Neutrophil (primary cell): Measurements from ENCODE around the gene AMOTL1.

Experiments used
- H3K27ac ChIP-seq: fragments of 200-600 bp; sonication (generic); 2 replicates; pipeline ENCODE4 v1.5.1; 2016; ENCODE audit warnings: mild to moderate bottlenecking, moderate library complexity
- H3K27me3 ChIP-seq: fragments of 200-600 bp; sonication (generic); 2 replicates; pipeline ENCODE4 v1.6.0; 2016; ENCODE audit warnings: mild to moderate bottlenecking
- H3K36me3 ChIP-seq: fragments of 200-600 bp; sonication (generic); 2 replicates; pipeline ENCODE4 v1.5.1; 2017
- H3K4me1 ChIP-seq, 2 experiments: fragments of 200-600 bp in 1 of 2; sonication (generic) in 1 of 2; 1 replicate in 1 of 2; 2 replicates in 1 of 2; pipeline versions ENCODE4 v1.5.1 to v1.6.1; 2013 to 2016; ENCODE audit warnings: low read depth in 1 of 2, low read length in 1 of 2, mild to moderate bottlenecking in 1 of 2, moderate library complexity in 1 of 2; ENCODE audit not compliant: control insufficient read depth in 1 of 2, insufficient read depth in 1 of 2
- H3K4me3 ChIP-seq, 2 experiments: fragments of 200-600 bp in 1 of 2; sonication (generic) in 1 of 2; 1 replicate in 1 of 2; 2 replicates in 1 of 2; pipeline ENCODE4 v1.5.1; 2013 to 2016; ENCODE audit warnings: low read depth in 1 of 2, low read length in 1 of 2, mild to moderate bottlenecking in 1 of 2, moderate library complexity in 1 of 2
- H3K9me3 ChIP-seq: fragments of 200-600 bp; sonication (generic); 2 replicates; pipeline ENCODE4 v1.5.1; 2016
- CTCF ChIP-seq: fragments of 200-600 bp; sonication (generic); IDR thresholded peaks from 2 replicates; pipeline ENCODE4 v1.5.1; 2016; ENCODE audit warnings: antibody characterized with exemption

The AMOTL1 gene

GRCh38 chr11:94884376-94884775 is 116.2 kb downstream of the AMOTL1 start:
- H3K36me3 ChIP-seq, result no peaks in the 10 kb centered on the region
- H3K4me3 ChIP-seq, result no peak overlapping the region
- H3K4me1 ChIP-seq, result no peaks in the 10 kb centered on the region
- no peak overlapping the region for H3K27ac ChIP-seq
- no peak for TF ChIP-seq CTCF
- H3K27me3 ChIP-seq, result no peaks in the 10 kb centered on the region
- no peaks in the 10 kb centered on the region for H3K9me3 ChIP-seq

GRCh38 chr11:94885133-94885532 is 117.0 kb downstream of the AMOTL1 start:
- Histone ChIP-seq H3K4me1 (no peaks in the 10 kb centered on the region), H3K4me3 (no peak overlapping the region), H3K36me3 (no peaks in the 10 kb centered on the region), H3K9me3 (no peaks in the 10 kb centered on the region), H3K27ac (no peak overlapping the region), H3K27me3 (no peaks in the 10 kb centered on the region)
- no peak for TF ChIP-seq CTCF

DNA sequence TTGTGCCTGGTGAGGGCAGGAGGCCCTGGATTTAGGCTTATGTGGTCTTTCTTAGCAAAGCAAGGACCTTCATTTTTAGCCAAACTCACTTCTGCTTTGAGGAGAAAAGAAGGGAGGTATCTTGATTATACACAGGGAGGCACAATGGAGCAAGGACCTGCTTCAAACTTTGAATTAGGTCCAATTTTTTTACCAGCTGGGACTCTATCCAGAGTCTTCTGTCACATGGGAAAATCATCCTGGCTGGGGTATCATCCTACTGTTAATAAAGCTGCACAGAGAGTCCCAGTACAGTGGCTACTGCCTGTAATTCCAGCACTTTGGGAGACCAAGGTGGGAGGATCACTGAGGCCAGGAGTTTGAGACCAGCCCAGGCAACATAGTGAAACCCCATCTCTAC is 117.4 kb downstream of the AMOTL1 start:
- no peaks in the 10 kb centered on the region for H3K36me3 ChIP-seq
- no peak overlapping the region for H3K27ac ChIP-seq
- no peak for TF ChIP-seq CTCF
- no peak overlapping the region for H3K4me3 ChIP-seq
- H3K4me1 ChIP-seq, result no peaks in the 10 kb centered on the region
- no peaks in the 10 kb centered on the region for H3K27me3 ChIP-seq
- no peaks in the 10 kb centered on the region for H3K9me3 ChIP-seq

DNA sequence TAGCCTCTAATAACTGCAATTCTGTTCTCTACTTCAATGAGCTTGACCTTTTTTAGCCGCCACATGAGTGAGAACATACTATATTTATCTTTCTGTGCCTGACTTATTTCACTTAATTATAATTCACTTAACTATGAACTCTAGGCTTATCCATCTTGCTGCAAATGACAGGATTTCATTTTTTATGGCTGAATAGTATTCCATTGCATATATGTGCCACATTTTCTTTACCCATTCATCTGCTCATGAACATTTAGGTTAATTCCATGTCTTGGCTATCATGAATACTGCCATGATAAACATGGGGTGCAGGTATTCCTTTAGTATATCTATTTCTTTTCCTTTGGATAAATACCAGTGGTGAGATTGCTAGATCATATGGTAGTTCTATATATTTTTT is 120.0 kb downstream of the AMOTL1 start:
- Histone ChIP-seq H3K36me3 (no peaks in the 10 kb centered on the region), H3K4me3 (no peak overlapping the region), H3K4me1 (no peaks in the 10 kb centered on the region), H3K27ac (no peak overlapping the region), H3K9me3 (no peaks in the 10 kb centered on the region), H3K27me3 (no peaks in the 10 kb centered on the region)
- no peak for TF ChIP-seq CTCF

- no peaks in the 10 kb centered on the region for H3K9me3 ChIP-seq
- no peaks in the 10 kb centered on the region for H3K36me3 ChIP-seq
- no peaks in the 10 kb centered on the region for H3K27me3 ChIP-seq
- H3K4me1 ChIP-seq, result no peaks in the 10 kb centered on the region
- no peak overlapping the region for H3K27ac ChIP-seq
- H3K4me3 ChIP-seq, result no peak overlapping the region
- no peak for TF ChIP-seq CTCF
These were observed 127.3 kb downstream of the AMOTL1 start for GRCh38 chr11:94895451-94895850.

DNA sequence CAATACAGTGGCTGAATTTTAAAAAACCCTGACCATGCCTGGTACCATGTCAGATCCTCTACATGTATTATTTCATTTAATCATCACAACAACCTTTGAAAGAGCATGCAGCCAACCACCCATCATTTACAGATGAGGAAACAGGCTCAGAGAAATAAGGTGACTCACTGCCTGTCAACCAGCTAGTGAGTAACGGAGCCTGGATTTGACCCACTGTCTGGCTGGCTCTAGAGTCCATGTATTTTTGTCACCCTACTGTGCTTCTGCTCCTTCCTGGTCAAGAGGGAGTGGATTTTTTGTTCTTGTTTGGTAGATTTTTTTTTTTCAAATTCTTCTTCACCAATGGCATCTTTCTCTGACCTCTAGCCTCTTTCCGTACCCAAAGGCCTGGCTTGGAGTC is 127.8 kb downstream of the AMOTL1 start:
- Histone ChIP-seq H3K27ac (no peak overlapping the region), H3K4me1 (no peaks in the 10 kb centered on the region), H3K9me3 (no peaks in the 10 kb centered on the region)

More for the DNA sequence above, 127.8 kb downstream of the AMOTL1 start:
- TF ChIP-seq CTCF, result no peak
- Histone ChIP-seq H3K4me3 (no peak overlapping the region), H3K36me3 (no peaks in the 10 kb centered on the region), H3K27me3 (no peaks in the 10 kb centered on the region)
